Vagina (tissue), 2 donors: ENCODE data around the gene ZBTB33. TPM values are rescaled to one million over a fixed set of nuclear protein-coding genes. Genes with fewer than 3 reads are reported as not detected.

Experiments used
- DNase-seq, 2 donors: peaks; one replicate each; pipeline ENCODE4 v3.0.0-alpha.2; 2017; ENCODE audit errors: extremely low spot score in 2 of 2
- H3K27ac ChIP-seq: fragments of 200-600 bp; sonication (generic); one replicate; pipeline ENCODE4 v1.5.1; 2019
- H3K27me3 ChIP-seq: fragments of 200-600 bp; sonication (generic); one replicate; pipeline ENCODE4 v1.5.1; 2019
- H3K36me3 ChIP-seq, 2 donors: fragments of 200-600 bp; sonication (generic); one replicate each; pipeline ENCODE4 v1.5.1; 2017 to 2019
- H3K4me1 ChIP-seq: fragments of 200-600 bp; sonication (generic); one replicate; pipeline ENCODE4 v1.5.1; 2019
- H3K4me3 ChIP-seq, 2 donors: fragments of 200-600 bp; sonication (generic); 1 replicate in 1 of 2; 2 replicates in 1 of 2; pipeline ENCODE4 v1.5.1; 2016 to 2019
- H3K9me3 ChIP-seq: fragments of 200-600 bp; sonication (generic); one replicate; pipeline ENCODE4 v1.5.1; 2019
- POLR2A ChIP-seq, 2 donors: fragments of 450-650 bp; IDR thresholded peaks; one replicate each; pipeline ENCODE4 v1.6.1; 2017; ENCODE audit warnings: antibody characterized with exemption in 2 of 2, mild to moderate bottlenecking in 2 of 2, moderate library complexity in 2 of 2
- POLR2AphosphoS5 ChIP-seq, 2 donors: sonication (generic); formaldehyde crosslinking; IDR thresholded peaks; one replicate each; pipeline ENCODE4 v1.9.0; 2017; ENCODE audit warnings: antibody characterized with exemption in 2 of 2, mild to moderate bottlenecking in 2 of 2, low read depth in 1 of 2; ENCODE audit not compliant: insufficient read depth in 1 of 2
- intact Hi-C: fragments of 100-400 bp; cut with DNase I; formaldehyde crosslinking; loops from one replicate; pipeline ENCODE4 v1.15.1; 2023
- total RNA-seq: library from RNA; depleted of rRNA; stranded (reverse); fragments of >200 nt; gene quantifications from one replicate; pipeline ENCODE4 v1.2.3, GENCODE V29; 2016
- TF ChIP-seq, protein P1 (sequence below), 3 experiments: fragments of 450-650 bp in 2 of 3; fragments of 200-600 bp in 1 of 3; sonication (generic) in 1 of 3; IDR thresholded peaks; one replicate each; pipeline ENCODE4 v1.5.1; 2017 to 2019; ENCODE audit warnings: antibody characterized with exemption in 3 of 3, mild to moderate bottlenecking in 2 of 3, moderate library complexity in 2 of 3

The ZBTB33 gene
- total RNA-seq, 1 donor from 2014 or later = 8.8 TPM

GRCh38 chrX:120281021-120281624, 30.5 kb downstream of the ZBTB33 start:
- Histone ChIP-seq H3K4me3 (no peak overlapping the region), H3K27me3 (no peaks in the 10 kb centered on the region), H3K36me3 (no peaks in the 10 kb centered on the region), H3K9me3 (no peaks in the 10 kb centered on the region), H3K27ac (no peak overlapping the region), H3K4me1 (no peaks in the 10 kb centered on the region)
- TF ChIP-seq POLR2AphosphoS5 (IDR thresholded peaks at IDR 0.05; ENCODE audit: insufficient read depth in 1 of 2, low read depth in 1 of 2) (no peak), POLR2A (IDR thresholded peaks at IDR 0.05) (no peak)
- TF ChIP-seq, protein P1, sequence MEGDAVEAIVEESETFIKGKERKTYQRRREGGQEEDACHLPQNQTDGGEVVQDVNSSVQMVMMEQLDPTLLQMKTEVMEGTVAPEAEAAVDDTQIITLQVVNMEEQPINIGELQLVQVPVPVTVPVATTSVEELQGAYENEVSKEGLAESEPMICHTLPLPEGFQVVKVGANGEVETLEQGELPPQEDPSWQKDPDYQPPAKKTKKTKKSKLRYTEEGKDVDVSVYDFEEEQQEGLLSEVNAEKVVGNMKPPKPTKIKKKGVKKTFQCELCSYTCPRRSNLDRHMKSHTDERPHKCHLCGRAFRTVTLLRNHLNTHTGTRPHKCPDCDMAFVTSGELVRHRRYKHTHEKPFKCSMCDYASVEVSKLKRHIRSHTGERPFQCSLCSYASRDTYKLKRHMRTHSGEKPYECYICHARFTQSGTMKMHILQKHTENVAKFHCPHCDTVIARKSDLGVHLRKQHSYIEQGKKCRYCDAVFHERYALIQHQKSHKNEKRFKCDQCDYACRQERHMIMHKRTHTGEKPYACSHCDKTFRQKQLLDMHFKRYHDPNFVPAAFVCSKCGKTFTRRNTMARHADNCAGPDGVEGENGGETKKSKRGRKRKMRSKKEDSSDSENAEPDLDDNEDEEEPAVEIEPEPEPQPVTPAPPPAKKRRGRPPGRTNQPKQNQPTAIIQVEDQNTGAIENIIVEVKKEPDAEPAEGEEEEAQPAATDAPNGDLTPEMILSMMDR (IDR thresholded peaks at IDR 0.05) = no peak
- DNase-seq = no peak
- intact Hi-C loops = no loop called here

GRCh38 chrX:120281761-120282160, 31.1 kb downstream of the ZBTB33 start:
- TF ChIP-seq, protein P1 (IDR thresholded peaks at IDR 0.05) = no peak
- TF ChIP-seq POLR2A (IDR thresholded peaks at IDR 0.05) (no peak), POLR2AphosphoS5 (IDR thresholded peaks at IDR 0.05; ENCODE audit: insufficient read depth in 1 of 2, low read depth in 1 of 2) (no peak)
- Histone ChIP-seq H3K4me1 (no peaks in the 10 kb centered on the region), H3K36me3 (no peaks in the 10 kb centered on the region), H3K27me3 (no peaks in the 10 kb centered on the region), H3K4me3 (no peak overlapping the region), H3K9me3 (no peaks in the 10 kb centered on the region), H3K27ac (no peak overlapping the region)
- DNase-seq = no peak
- intact Hi-C loops = no loop called here

GRCh38 chrX:120282697-120283096, 32.1 kb downstream of the ZBTB33 start:
- H3K4me3 ChIP-seq = no peak overlapping the region
- intact Hi-C loops = no loop called here
- no peaks in the 10 kb centered on the region for H3K36me3 ChIP-seq
- no peaks in the 10 kb centered on the region for H3K9me3 ChIP-seq
- H3K27me3 ChIP-seq = no peaks in the 10 kb centered on the region
- TF ChIP-seq POLR2A (IDR thresholded peaks at IDR 0.05) (no peak), POLR2AphosphoS5 (IDR thresholded peaks at IDR 0.05; ENCODE audit: insufficient read depth in 1 of 2, low read depth in 1 of 2) (no peak)
- TF ChIP-seq, protein P1 (IDR thresholded peaks at IDR 0.05) = no peak
- no peak overlapping the region for H3K27ac ChIP-seq
- no peaks in the 10 kb centered on the region for H3K4me1 ChIP-seq
- no peak for DNase-seq

DNA sequence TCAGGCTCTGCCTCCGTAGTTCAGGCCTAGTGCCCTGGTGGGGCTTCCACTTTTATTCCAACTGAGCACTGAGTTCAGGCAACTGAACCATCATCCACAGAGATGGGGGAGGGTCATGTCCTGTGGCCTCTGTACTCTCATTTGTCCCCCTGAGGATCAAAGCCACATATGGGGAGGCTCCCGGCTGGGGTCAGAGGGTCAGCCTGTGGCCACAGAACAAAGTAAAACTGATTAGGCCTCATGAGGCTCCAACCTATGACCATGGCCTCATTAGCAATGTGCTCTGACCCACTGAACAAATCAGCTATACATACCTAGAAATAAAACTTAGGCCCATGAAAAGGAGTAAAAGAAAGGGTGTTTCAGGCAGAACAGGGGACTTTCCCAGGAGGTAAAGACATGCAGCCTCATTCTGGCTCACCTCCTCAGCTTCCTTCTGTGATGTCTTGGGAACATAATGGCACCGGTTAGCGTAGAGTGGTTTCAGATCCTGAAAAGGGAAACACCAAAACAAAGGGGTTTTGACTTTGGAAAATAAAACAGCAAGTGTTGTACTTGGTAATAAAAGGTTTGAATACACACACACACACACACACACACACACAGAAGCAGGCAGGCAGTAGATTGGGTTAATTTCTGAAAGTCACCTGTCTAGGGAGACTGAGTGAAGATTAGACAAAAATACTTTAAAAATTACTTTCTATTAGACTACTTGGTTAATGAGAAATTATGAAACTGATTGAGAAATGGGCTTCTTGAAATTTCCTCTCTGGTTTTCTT, 36.3 kb downstream of the ZBTB33 start:
- Histone ChIP-seq H3K27me3 (no peaks in the 10 kb centered on the region), H3K4me1 (no peaks in the 10 kb centered on the region), H3K27ac (no peak overlapping the region), H3K36me3 (no peaks in the 10 kb centered on the region), H3K9me3 (no peaks in the 10 kb centered on the region), H3K4me3 (no peak overlapping the region)
- intact Hi-C loops = no loop called here
- TF ChIP-seq POLR2AphosphoS5 (IDR thresholded peaks at IDR 0.05; ENCODE audit: insufficient read depth in 1 of 2, low read depth in 1 of 2) (no peak), POLR2A (IDR thresholded peaks at IDR 0.05) (no peak)
- TF ChIP-seq, protein P1 (IDR thresholded peaks at IDR 0.05) = no peak
- no peak for DNase-seq
